H1 (cell line): ENCODE data around the gene TRPC4. TPM values are rescaled to one million over a fixed set of nuclear protein-coding genes. Genes with fewer than 3 reads are reported as not detected.

Experiments
- CTCF ChIA-PET: fragments of 300-600 bp; sonication (Branson Sonifier 250); formaldehyde crosslinking; loops from one replicate; lab custom pipeline; 2021; ENCODE audit not compliant: partially characterized antibody; lab: Charles Lee
- POLR2A ChIA-PET: fragments of 300-600 bp; sonication (Branson Sonifier 250); formaldehyde crosslinking; loops from one replicate; lab custom pipeline; 2021; ENCODE audit warnings: inconsistent platforms; ENCODE audit not compliant: partially characterized antibody; lab: Charles Lee
- DNase-seq, 2 experiments: peaks; one replicate each; pipeline versions ENCODE4 v3.0.0 to v3.0.0-alpha.2; 2010 to 2022; ENCODE audit warnings: low spot score in 2 of 2, low read depth in 1 of 2, mixed read lengths in 1 of 2
- FAIRE-seq: peaks from 2 replicates; lab custom pipeline; 2011; peaks lifted over from hg19 to GRCh38; lab: Jason Lieb, UNC
- H2AFZ ChIP-seq: 2 replicates; pipeline ENCODE4 v1.8.1; 2012; ENCODE audit warnings: low read length, inconsistent platforms
- H2AK5ac ChIP-seq: 2 replicates; pipeline ENCODE4 v1.6.1; 2013; ENCODE audit warnings: low read depth, low read length
- H2BK120ac ChIP-seq: replicated peaks from 2 replicates; pipeline ENCODE3; 2013; ENCODE audit warnings: low read depth, low read length, inconsistent platforms
- H2BK12ac ChIP-seq: 2 replicates; pipeline ENCODE4 v1.6.1; 2013; ENCODE audit warnings: low read depth, low read length
- H2BK15ac ChIP-seq: 2 replicates; pipeline ENCODE4 v1.6.1; 2013; ENCODE audit warnings: low read length
- H2BK20ac ChIP-seq: 2 replicates; pipeline ENCODE4 v1.6.1; 2013; ENCODE audit warnings: low read length
- H2BK5ac ChIP-seq: 2 replicates; pipeline ENCODE4 v1.6.1; 2013; ENCODE audit warnings: low read depth, low read length
- H3K14ac ChIP-seq: 2 replicates; pipeline ENCODE4 v1.6.1; 2013; ENCODE audit warnings: inconsistent platforms; ENCODE audit not compliant: insufficient read length
- H3K18ac ChIP-seq: 2 replicates; pipeline ENCODE4 v1.6.1; 2013; ENCODE audit warnings: low read length; ENCODE audit errors: extremely low read depth
- H3K23ac ChIP-seq: 2 replicates; pipeline ENCODE4 v1.6.1; 2013; ENCODE audit warnings: inconsistent platforms; ENCODE audit not compliant: insufficient read length
- H3K23me2 ChIP-seq: 2 replicates; pipeline ENCODE4 v1.6.1; 2013; ENCODE audit warnings: low read depth, low read length
- H3K27ac ChIP-seq: 2 replicates; pipeline ENCODE4 v1.6.1; 2011; ENCODE audit warnings: low read depth, low read length, inconsistent platforms
- H3K27me3 ChIP-seq, 4 experiments: replicated peaks in 1 of 4; 1 replicate in 1 of 4; 2 replicates in 3 of 4; pipeline versions ENCODE4 v1.6.1 to v1.8.1; 2011 to 2013; ENCODE audit warnings: low read length in 3 of 4, mild to moderate bottlenecking in 3 of 4, inconsistent platforms in 2 of 4, mixed read lengths in 2 of 4, moderate library complexity in 1 of 4; ENCODE audit not compliant: control insufficient read depth in 3 of 4, insufficient read depth in 3 of 4; ENCODE audit errors: extremely low read depth in 1 of 4
- H3K36me3 ChIP-seq, 4 experiments: 2 replicates each; pipeline versions ENCODE4 v1.6.1 to v1.8.1; 2011 to 2013; ENCODE audit warnings: mild to moderate bottlenecking in 4 of 4, low read length in 3 of 4, moderate library complexity in 2 of 4, control low read depth in 1 of 4, inconsistent platforms in 1 of 4; ENCODE audit not compliant: insufficient read depth in 4 of 4, control insufficient read depth in 2 of 4
- H3K4ac ChIP-seq: replicated peaks from 2 replicates; pipeline ENCODE3; 2013; ENCODE audit warnings: low read length, low read depth, mixed read lengths, inconsistent platforms; ENCODE audit not compliant: insufficient read length
- H3K4me1 ChIP-seq, 4 experiments: replicated peaks in 1 of 4; 1 replicate in 1 of 4; 2 replicates in 3 of 4; pipeline versions ENCODE4 v1.6.1 to v1.8.1; 2011 to 2013; ENCODE audit warnings: low read length in 3 of 4, inconsistent platforms in 2 of 4, mixed read lengths in 1 of 4; ENCODE audit not compliant: insufficient read depth in 4 of 4, control insufficient read depth in 3 of 4
- H3K4me2 ChIP-seq, 2 experiments: 2 replicates each; pipeline versions ENCODE4 v1.6.1 to v1.8.1; 2011 to 2013; ENCODE audit warnings: low read depth in 2 of 2, low read length in 2 of 2, control low read depth in 1 of 2, inconsistent platforms in 1 of 2, mild to moderate bottlenecking in 1 of 2; ENCODE audit not compliant: insufficient read depth in 1 of 2
- H3K4me3 ChIP-seq, 4 experiments: fragments of 200-600, 300-600 bp in 1 of 4; sonication (generic), shearing (Covaris generic), sonication (Bioruptor Twin) in 1 of 4; 2 replicates each; pipeline versions ENCODE4 v1.5.1 to v1.8.1; 2011 to 2016; ENCODE audit warnings: low read length in 4 of 4, low read depth in 3 of 4, control low read depth in 2 of 4, inconsistent platforms in 2 of 4, mild to moderate bottlenecking in 2 of 4, mixed read lengths in 1 of 4, moderate library complexity in 1 of 4; ENCODE audit not compliant: insufficient read depth in 2 of 4; ENCODE audit errors: extremely low read depth in 1 of 4
- H3K56ac ChIP-seq: replicated peaks from 2 replicates; pipeline ENCODE3; 2013; ENCODE audit warnings: low read depth, mild to moderate bottlenecking, mixed read lengths, low read length, inconsistent platforms; ENCODE audit not compliant: insufficient read length
- H3K79me1 ChIP-seq: 2 replicates; pipeline ENCODE4 v1.6.1; 2013; ENCODE audit warnings: low read depth, low read length, control low read depth
- H3K79me2 ChIP-seq, 2 experiments: 2 replicates each; pipeline versions ENCODE4 v1.6.1 to v1.8.1; 2012 to 2013; ENCODE audit warnings: low read length in 2 of 2, mild to moderate bottlenecking in 2 of 2, inconsistent platforms in 1 of 2; ENCODE audit not compliant: insufficient read depth in 2 of 2, control insufficient read depth in 1 of 2
- H3K9ac ChIP-seq, 4 experiments: replicated peaks in 1 of 4; 1 replicate in 1 of 4; 2 replicates in 3 of 4; pipeline versions ENCODE4 v1.6.1 to v1.8.1; 2011 to 2013; ENCODE audit warnings: low read depth in 3 of 4, low read length in 3 of 4, control low read depth in 2 of 4, mild to moderate bottlenecking in 2 of 4, moderate library complexity in 2 of 4, inconsistent platforms in 1 of 4; ENCODE audit errors: extremely low read depth in 1 of 4
- H3K9me3 ChIP-seq, 2 experiments: 2 replicates each; pipeline versions ENCODE4 v1.6.1 to v1.8.1; 2012 to 2013; ENCODE audit warnings: mild to moderate bottlenecking in 2 of 2, moderate library complexity in 2 of 2, control low read depth in 1 of 2, inconsistent platforms in 1 of 2, low read depth in 1 of 2, low read length in 1 of 2, mixed read lengths in 1 of 2; ENCODE audit not compliant: insufficient read depth in 2 of 2
- H4K20me1 ChIP-seq, 2 experiments: replicated peaks in 1 of 2; 2 replicates each; pipeline versions ENCODE3 to v1.8.1; 2011 to 2013; ENCODE audit warnings: inconsistent platforms in 2 of 2, low read length in 2 of 2, mild to moderate bottlenecking in 1 of 2; ENCODE audit not compliant: insufficient read depth in 2 of 2, control insufficient read depth in 1 of 2
- H4K5ac ChIP-seq: 2 replicates; pipeline ENCODE4 v1.6.1; 2013; ENCODE audit warnings: low read length, low read depth, mixed read lengths, inconsistent platforms; ENCODE audit not compliant: insufficient read length
- H4K8ac ChIP-seq: 2 replicates; pipeline ENCODE4 v1.8.0; 2013; ENCODE audit warnings: mild to moderate bottlenecking, moderate library complexity, low read length, inconsistent platforms; ENCODE audit not compliant: insufficient read depth; ENCODE audit errors: extremely low read depth
- H4K91ac ChIP-seq: replicated peaks from 2 replicates; pipeline ENCODE3; 2013; ENCODE audit warnings: low read length, mixed read lengths, inconsistent platforms; ENCODE audit not compliant: insufficient read length
- ASH2L ChIP-seq: fragments of 200-600, 300-600 bp; sonication (generic); IDR thresholded peaks from one replicate; pipeline ENCODE4 v1.7.1; 2017; ENCODE audit warnings: low read length
- BCL11A ChIP-seq, 2 experiments: IDR thresholded peaks; one replicate each; pipeline ENCODE4 v1.6.1; 2011; ENCODE audit warnings: low read depth in 2 of 2, low read length in 2 of 2, mild to moderate bottlenecking in 2 of 2
- BRCA1 ChIP-seq: IDR thresholded peaks from 2 replicates; pipeline ENCODE4 v1.6.1; 2012; ENCODE audit warnings: low read depth, low read length, improper control_type of control experiment
- HDAC2 ChIP-seq, 2 experiments: fragments of 300-600 bp in 1 of 2; sonication (generic) in 1 of 2; IDR thresholded peaks; 2 replicates each; pipeline ENCODE4 v1.6.1; 2011 to 2012; ENCODE audit warnings: low read depth in 2 of 2, low read length in 2 of 2, mild to moderate bottlenecking in 2 of 2, moderate library complexity in 2 of 2, borderline replicate concordance in 1 of 2, inconsistent platforms in 1 of 2
- RAD21 ChIP-seq, 2 experiments: IDR thresholded peaks in 1 of 2; conservative IDR thresholded peaks in 1 of 2; 2 replicates each; pipeline ENCODE4 v1.6.1; 2011; ENCODE audit warnings: low read depth in 2 of 2, low read length in 2 of 2, improper control_type of control experiment in 1 of 2, inconsistent platforms in 1 of 2, mild to moderate bottlenecking in 1 of 2, moderate library complexity in 1 of 2
- SAP30 ChIP-seq: fragments of 300-600 bp; sonication (generic); IDR thresholded peaks from 2 replicates; pipeline ENCODE4 v1.7.1; 2012; ENCODE audit warnings: low read length, moderate library complexity, mild to moderate bottlenecking, inconsistent platforms; ENCODE audit not compliant: insufficient read depth, insufficient replicate concordance
- SIN3A ChIP-seq, 2 experiments: IDR thresholded peaks in 1 of 2; conservative IDR thresholded peaks in 1 of 2; 2 replicates each; pipeline ENCODE4 v1.6.1; 2011 to 2012; ENCODE audit warnings: low read length in 2 of 2, improper control_type of control experiment in 1 of 2, low read depth in 1 of 2, mild to moderate bottlenecking in 1 of 2
- SP1 ChIP-seq: IDR thresholded peaks from 2 replicates; pipeline ENCODE4 v1.6.1; 2011; ENCODE audit warnings: low read depth, low read length
- TBP ChIP-seq: IDR thresholded peaks from 2 replicates; pipeline ENCODE4 v1.6.1; 2011; ENCODE audit warnings: low read depth, low read length, improper control_type of control experiment
- YY1 ChIP-seq: IDR thresholded peaks from 2 replicates; pipeline ENCODE4 v1.6.1; 2011; ENCODE audit warnings: low read depth, mild to moderate bottlenecking, low read length
- ZNF274 ChIP-seq: IDR thresholded peaks from 2 replicates; pipeline ENCODE4 v1.7.0; 2012; ENCODE audit warnings: low read length, borderline replicate concordance; ENCODE audit errors: extremely low read depth
- WGBS, 2 experiments: shearing (Covaris generic) in 1 of 2; methylation state at CpG; one replicate each; pipeline versions ENCODE4 v1.1.6 to v1.1.7; 2013 to 2015; ENCODE audit warnings: low lambda C conversion rate in 2 of 2, mixed read lengths in 2 of 2, inconsistent platforms in 1 of 2, low coverage in 1 of 2, missing lambda C conversion rate in 1 of 2; ENCODE audit not compliant: insufficient replicate concordance in 2 of 2, insufficient coverage in 1 of 2, insufficient read length in 1 of 2; ENCODE audit errors: extremely low coverage in 1 of 2, missing lambda C conversion rate in 1 of 2; 5-methylcytosine and 5-hydroxymethylcytosine counted together
- polyA plus RNA-seq, 7 experiments: library from polyadenylated mRNA; depleted of rRNA in 3 of 7; stranded (reverse) in 5 of 7; unstranded in 2 of 7; fragments of >200 nt in 5 of 7; fragments of 200-250 nt in 2 of 7; gene quantifications; 1 replicate in 5 of 7; 2 replicates in 1 of 7; 4 replicates in 1 of 7; pipeline versions ENCODE4 v1.2.1 to v1.2.3, GENCODE V29; 2011 to 2013; ENCODE audit warnings: missing spikeins in 2 of 7, mixed read lengths in 2 of 7
- total RNA-seq: library from RNA; stranded (reverse); fragmentation: NEBNext Ultra II Directional; extraction: Animal tissue kit (Norgen Biotek cat#: 25700); gene quantifications from 2 replicates; pipeline ENCODE4 v1.2.1, GENCODE V29; 2021

TRPC4 gene
- total and polyA plus RNA-seq, 2 of the 8 experiments (the other 6 are each of a cell fraction or from before 2014, with no cell fraction given), result 12.3 to 14.7 TPM

DNA sequence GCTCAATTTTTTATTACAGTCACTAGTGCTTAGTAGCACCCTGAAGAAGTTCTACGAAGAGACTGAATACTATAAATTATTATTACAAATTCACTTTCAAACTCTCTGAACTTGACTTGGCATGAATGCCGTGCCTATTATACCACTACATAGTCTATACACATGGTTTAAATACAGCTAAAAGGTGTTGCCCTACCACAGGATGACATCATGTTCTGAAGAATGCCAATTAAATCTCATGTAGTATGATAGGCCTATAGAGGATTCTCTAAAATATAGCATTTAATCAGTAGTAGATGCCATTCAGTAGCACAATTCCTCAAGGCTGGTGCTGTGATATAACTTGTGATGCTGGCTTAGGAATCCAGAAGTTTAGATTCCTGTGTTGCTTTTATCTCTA, 254.3 kb downstream of the TRPC4 start:
- Histone ChIP-seq H3K14ac (no peak overlapping the region), H3K4me3 (no peak overlapping the region)
- TF ChIP-seq YY1, result no peak
- TF ChIP-seq SAP30, result no peak
- TF ChIP-seq ZNF274, result no peak
- no peak for TF ChIP-seq BCL11A (IDR thresholded peaks at IDR 0.05; ENCODE audit: low read depth in 2 of 2, low read length in 2 of 2)
- TF ChIP-seq SP1, result no peak
- TF ChIP-seq HDAC2 (IDR thresholded peaks at IDR 0.05; ENCODE audit: borderline replicate concordance in 1 of 2, low read depth in 2 of 2, low read length in 2 of 2), result no peak
- TF ChIP-seq TBP, result no peak
- no peak for TF ChIP-seq BRCA1
- TF ChIP-seq SIN3A (conservative IDR thresholded peaks at IDR 0.05 in 1 of 2, IDR thresholded peaks at IDR 0.05 in 1 of 2; ENCODE audit: low read depth in 1 of 2, low read length in 2 of 2), result no peak
- no peak for TF ChIP-seq ASH2L
- no peak for TF ChIP-seq RAD21 (IDR thresholded peaks at IDR 0.05 in 1 of 2, conservative IDR thresholded peaks at IDR 0.05 in 1 of 2; ENCODE audit: low read depth in 2 of 2, low read length in 2 of 2)

More for the DNA sequence above, 254.3 kb downstream of the TRPC4 start:
- Histone ChIP-seq H2BK120ac (no peak overlapping the region), H3K23ac (no peak overlapping the region), H3K79me1 (no peaks in the 10 kb centered on the region), H2BK20ac (no peak overlapping the region), H3K4me1 (no peaks in the 10 kb centered on the region), H3K4ac (no peak overlapping the region), H4K91ac (no peak overlapping the region), H3K4me2 (no peak overlapping the region), H4K20me1 (no peaks in the 10 kb centered on the region), H3K27me3 (no peaks in the 10 kb centered on the region), H3K9ac (no peak overlapping the region), H4K5ac (no peak overlapping the region), H3K79me2 (no peaks in the 10 kb centered on the region), H2BK5ac (no peak overlapping the region), H2AK5ac (no peak overlapping the region), H2BK15ac (no peak overlapping the region), H3K27ac (no peak overlapping the region), H3K18ac (no peak overlapping the region), H3K36me3 (no peaks in the 10 kb centered on the region), H3K56ac (no peak overlapping the region), H3K23me2 (no peaks in the 10 kb centered on the region), H3K9me3 (no peaks in the 10 kb centered on the region), H2BK12ac (no peak overlapping the region), H4K8ac (no peak overlapping the region), H2AFZ (no peak overlapping the region)
- WGBS, 2 experiments, result 88% methylated on average over 2 of the region's 2 CpGs; no CpG with 5 or more reads in 1 of the 2 experiments
- ChIA-PET POLR2A (no interaction called here), CTCF (interaction anchor here (0.6 kb wide), 1 partner anchor 12 kb away, joined by 3 read pairs; no protein-coding TSS in a partner anchor)
- DNase-seq (no peak), FAIRE-seq (no peak)
